ENCODE data around the gene EFCAB11. TPM values are rescaled to one million over a fixed set of nuclear protein-coding genes. Genes with fewer than 3 reads are reported as not detected.

EFCAB11 gene
- total RNA-seq, 1 donor from 2014 or later, result 3.1 TPM

GRCh38 chr14:89765346-89765745 is 189.2 kb downstream of the EFCAB11 start:
- H3K4me1 Mint-ChIP-seq (ENCODE audit: low read depth, unreplicated experiment), result peaks cover 13% of the 10 kb centered on the region
- H3K9me3 Mint-ChIP-seq (ENCODE audit: unreplicated experiment), result peaks cover 4% of the 10 kb centered on the region
- H3K27me3 Mint-ChIP-seq (ENCODE audit: unreplicated experiment), result peaks cover 3% of the 10 kb centered on the region
- TF ChIP-seq CTCF (IDR thresholded peaks at IDR 0.05; ENCODE audit: partially characterized antibody, unreplicated experiment), result no peak
- no peak overlapping the region for H3K4me3 Mint-ChIP-seq (ENCODE audit: unreplicated experiment)
- DNase-seq, result no peak
- no peak overlapping the region for H3K27ac Mint-ChIP-seq (ENCODE audit: unreplicated experiment)
- peaks cover 10% of the 10 kb centered on the region for H3K36me3 Mint-ChIP-seq (ENCODE audit: unreplicated experiment)

- TF ChIP-seq CTCF (IDR thresholded peaks at IDR 0.05; ENCODE audit: partially characterized antibody, unreplicated experiment), result no peak
- H3K4me1 Mint-ChIP-seq (ENCODE audit: low read depth, unreplicated experiment), result peaks cover 19% of the 10 kb centered on the region
- H3K36me3 Mint-ChIP-seq (ENCODE audit: unreplicated experiment), result peaks cover 15% of the 10 kb centered on the region
- no peak for DNase-seq
- H3K27ac Mint-ChIP-seq (ENCODE audit: unreplicated experiment), result no peak overlapping the region
- peaks cover 3% of the 10 kb centered on the region for H3K27me3 Mint-ChIP-seq (ENCODE audit: unreplicated experiment)
- H3K4me3 Mint-ChIP-seq (ENCODE audit: unreplicated experiment), result no peak overlapping the region
- peaks cover 9% of the 10 kb centered on the region for H3K9me3 Mint-ChIP-seq (ENCODE audit: unreplicated experiment)
These were observed 194.4 kb downstream of the EFCAB11 start for GRCh38 chr14:89760086-89760485.

- Mint-ChIP-seq H3K27ac (ENCODE audit: unreplicated experiment) (no peak overlapping the region), H3K27me3 (ENCODE audit: unreplicated experiment) (peaks cover 3% of the 10 kb centered on the region), H3K4me1 (ENCODE audit: low read depth, unreplicated experiment) (peaks cover 13% of the 10 kb centered on the region), H3K36me3 (ENCODE audit: unreplicated experiment) (peaks cover 15% of the 10 kb centered on the region), H3K4me3 (ENCODE audit: unreplicated experiment) (no peak overlapping the region), H3K9me3 (ENCODE audit: unreplicated experiment) (peaks cover 7% of the 10 kb centered on the region)
- TF ChIP-seq CTCF (IDR thresholded peaks at IDR 0.05; ENCODE audit: partially characterized antibody, unreplicated experiment), result no peak
- no peak for DNase-seq
These were observed 197.1 kb downstream of the EFCAB11 start for GRCh38 chr14:89757313-89757939.

GRCh38 chr14:89755816-89756215 is 198.7 kb downstream of the EFCAB11 start:
- H3K27me3 Mint-ChIP-seq (ENCODE audit: unreplicated experiment), result peaks cover 2% of the 10 kb centered on the region
- H3K36me3 Mint-ChIP-seq (ENCODE audit: unreplicated experiment), result peaks cover 15% of the 10 kb centered on the region
- H3K9me3 Mint-ChIP-seq (ENCODE audit: unreplicated experiment), result peaks cover 7% of the 10 kb centered on the region
- TF ChIP-seq CTCF (IDR thresholded peaks at IDR 0.05; ENCODE audit: partially characterized antibody, unreplicated experiment), result no peak
- no peak overlapping the region for H3K27ac Mint-ChIP-seq (ENCODE audit: unreplicated experiment)
- H3K4me3 Mint-ChIP-seq (ENCODE audit: unreplicated experiment), result no peak overlapping the region
- peaks cover 11% of the 10 kb centered on the region for H3K4me1 Mint-ChIP-seq (ENCODE audit: low read depth, unreplicated experiment)
- DNase-seq, result no peak

GRCh38 chr14:89753828-89754412 is 200.6 kb downstream of the EFCAB11 start:
- peaks cover 5% of the 10 kb centered on the region for H3K9me3 Mint-ChIP-seq (ENCODE audit: unreplicated experiment)
- H3K4me3 Mint-ChIP-seq (ENCODE audit: unreplicated experiment), result no peak overlapping the region
- peaks cover 7% of the 10 kb centered on the region for H3K36me3 Mint-ChIP-seq (ENCODE audit: unreplicated experiment)
- no peaks in the 10 kb centered on the region for H3K27me3 Mint-ChIP-seq (ENCODE audit: unreplicated experiment)
- DNase-seq, result no peak
- H3K27ac Mint-ChIP-seq (ENCODE audit: unreplicated experiment), result no peak overlapping the region
- H3K4me1 Mint-ChIP-seq (ENCODE audit: low read depth, unreplicated experiment), result no peaks in the 10 kb centered on the region
- no peak for TF ChIP-seq CTCF (IDR thresholded peaks at IDR 0.05; ENCODE audit: partially characterized antibody, unreplicated experiment)

Data from glutamatergic neuron (in vitro differentiated cells).